ENCODE data around the gene FGGY.
"Not testable (repeated sequence)": the region's sequence is repeated elsewhere in the genome, so short reads cannot be mapped to it uniquely, and the experiment has no call there.

FGGY gene

GRCh38 chr1:59701376-59701775 lies 404.5 kb downstream of the FGGY start:
- DNase-seq (ENCODE audit: low spot score) = no peak

DNA sequence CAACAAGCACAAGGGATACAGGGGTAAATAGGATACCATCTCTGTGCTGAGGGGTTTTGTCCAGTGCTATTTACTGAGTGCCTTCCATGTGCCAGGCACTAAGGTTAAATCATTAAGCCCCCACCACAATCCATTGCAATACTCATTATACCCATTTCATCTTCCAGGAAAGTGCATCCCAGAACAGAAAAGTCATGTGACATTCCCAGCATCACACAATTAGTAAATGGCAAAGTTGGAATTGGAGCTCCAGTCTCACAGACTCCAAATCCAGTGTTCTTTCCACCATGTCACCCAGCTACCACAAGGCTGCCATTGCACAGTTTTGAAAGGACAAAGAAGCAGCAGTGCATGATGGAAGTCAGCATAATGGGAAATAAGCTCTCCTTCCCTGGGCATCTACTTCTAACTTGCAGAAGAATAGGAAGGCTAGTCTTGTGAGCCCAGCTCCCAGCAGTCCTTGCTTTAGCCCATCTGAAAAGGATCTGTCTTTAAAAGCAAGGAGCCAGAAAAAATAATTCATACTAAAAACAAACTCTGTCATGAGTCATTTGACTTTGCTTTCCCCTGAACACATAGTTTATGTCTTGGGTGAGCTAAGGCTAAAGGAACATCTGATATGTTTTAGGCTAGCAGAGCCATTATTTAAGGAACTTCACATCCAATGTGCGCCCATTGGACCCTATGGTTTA lies 406.5 kb downstream of the FGGY start:
- DNase-seq (ENCODE audit: low spot score) = no peak

DNA sequence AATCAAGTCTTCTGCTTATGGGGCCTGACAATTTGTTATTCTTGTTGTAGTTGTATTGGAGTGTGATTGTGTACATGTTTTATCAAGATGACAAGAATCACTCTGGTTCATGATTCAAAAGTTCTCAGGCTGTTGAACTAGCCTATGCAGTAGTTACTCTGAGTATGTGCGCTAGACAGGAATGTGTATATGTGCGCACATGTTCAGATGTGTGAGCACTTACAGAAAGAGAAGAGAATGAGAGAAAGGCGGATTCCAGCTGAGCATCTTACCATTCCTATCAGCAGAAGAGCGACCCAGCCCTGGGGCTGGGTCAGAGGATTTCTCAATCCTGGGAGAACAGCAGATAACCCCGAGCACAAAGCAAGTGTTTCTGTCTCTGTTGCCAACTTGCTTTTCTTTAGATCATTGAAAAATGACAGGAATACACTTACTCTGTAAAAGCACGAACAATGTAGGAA lies 407.1 kb downstream of the FGGY start:
- no peak for DNase-seq (ENCODE audit: low spot score)

- no peak for DNase-seq (ENCODE audit: low spot score)
Measured at GRCh38 chr1:59704716-59705115, 407.8 kb downstream of the FGGY start.

DNA sequence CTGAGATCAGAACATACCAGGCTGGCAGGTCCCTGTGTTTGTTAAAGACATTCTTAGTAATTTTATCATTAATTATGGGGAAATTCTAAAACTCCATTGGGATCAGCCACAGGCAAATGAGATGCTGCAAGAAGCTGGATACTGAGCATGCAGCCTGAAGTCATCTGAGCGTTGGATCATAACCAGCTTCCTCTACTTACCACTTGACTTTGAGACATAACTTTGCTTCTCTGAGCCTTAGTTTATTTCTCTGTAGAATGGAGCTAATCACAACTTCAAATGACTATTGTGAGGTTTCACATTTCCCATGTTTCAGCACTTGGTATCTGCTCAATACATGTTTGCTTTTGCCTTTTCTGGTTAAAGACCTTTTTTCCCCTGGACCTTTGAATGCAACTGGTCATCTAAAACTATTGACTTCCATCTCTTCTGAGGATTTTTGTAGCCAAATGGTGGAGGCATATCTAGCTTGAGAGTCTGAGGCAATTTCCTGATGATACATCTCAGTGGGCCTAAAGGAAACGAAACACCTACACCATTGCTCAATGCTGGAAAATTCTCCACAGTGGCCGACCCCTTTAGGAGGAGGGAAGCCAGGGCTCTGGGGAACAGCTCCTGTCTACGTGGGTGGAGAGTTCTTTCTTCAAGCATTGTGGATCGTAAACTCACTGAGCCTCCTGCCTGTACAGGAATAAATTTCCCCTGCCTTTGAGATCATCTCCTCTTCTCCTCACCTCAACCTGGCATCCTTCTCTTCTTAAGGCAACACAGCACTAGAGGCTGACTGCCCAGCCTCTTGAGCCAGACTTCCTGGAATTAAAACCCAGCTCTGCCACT lies 408.8 kb downstream of the FGGY start:
- no peak for DNase-seq (ENCODE audit: low spot score)

- no peak for DNase-seq (ENCODE audit: low spot score)
Measured at GRCh38 chr1:59706303-59706599, 409.4 kb downstream of the FGGY start.

DNA sequence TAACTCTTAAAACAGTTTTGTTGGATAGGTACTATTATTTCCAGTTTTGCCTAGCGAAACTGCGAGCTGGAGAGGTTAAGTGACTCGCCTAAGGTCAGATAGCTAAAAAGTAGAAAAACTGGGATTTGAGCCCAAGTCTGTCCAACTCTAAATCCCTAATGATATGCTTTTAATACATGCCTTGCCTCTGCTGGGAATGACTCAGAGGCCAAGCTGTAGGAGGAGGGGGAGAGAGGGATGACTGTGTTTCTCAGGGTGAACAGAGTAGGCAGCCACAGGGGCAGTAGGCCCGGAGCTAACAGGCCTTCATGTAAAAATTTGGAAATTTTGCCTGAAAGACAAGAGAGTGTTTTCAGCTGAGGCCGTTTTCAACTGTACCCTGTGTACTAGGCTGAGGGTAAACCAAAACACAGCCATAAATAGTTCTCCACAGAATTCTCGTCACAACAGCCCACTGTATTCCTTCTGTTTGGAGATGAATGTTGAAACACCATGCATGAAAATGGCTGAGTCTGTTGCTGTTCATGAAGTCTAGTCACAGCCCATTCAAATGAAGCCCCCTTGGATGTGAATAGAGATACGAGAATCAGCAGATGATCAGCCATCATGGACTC lies 410.4 kb downstream of the FGGY start:
- DNase-seq (ENCODE audit: low spot score) = no peak

DNA sequence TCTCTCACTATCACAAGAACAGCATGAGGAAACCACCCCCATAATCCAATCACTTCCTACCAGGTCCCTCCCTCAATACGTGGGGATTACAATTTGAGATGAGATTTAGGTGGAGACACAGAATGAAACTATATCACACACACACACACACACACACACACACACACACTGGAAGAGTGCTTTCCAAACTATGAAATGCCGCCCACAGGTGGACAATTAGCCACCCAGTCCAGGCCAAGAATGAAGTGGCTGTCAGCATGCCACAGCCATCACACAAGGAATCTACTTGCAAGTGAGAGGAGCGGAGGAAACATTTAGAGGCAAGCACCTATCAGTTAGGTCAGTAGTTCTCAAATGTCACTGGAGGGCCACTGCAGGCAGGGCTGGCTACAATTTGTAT lies 412.4 kb downstream of the FGGY start:
- DNase-seq (ENCODE audit: low spot score) = no peak

DNA sequence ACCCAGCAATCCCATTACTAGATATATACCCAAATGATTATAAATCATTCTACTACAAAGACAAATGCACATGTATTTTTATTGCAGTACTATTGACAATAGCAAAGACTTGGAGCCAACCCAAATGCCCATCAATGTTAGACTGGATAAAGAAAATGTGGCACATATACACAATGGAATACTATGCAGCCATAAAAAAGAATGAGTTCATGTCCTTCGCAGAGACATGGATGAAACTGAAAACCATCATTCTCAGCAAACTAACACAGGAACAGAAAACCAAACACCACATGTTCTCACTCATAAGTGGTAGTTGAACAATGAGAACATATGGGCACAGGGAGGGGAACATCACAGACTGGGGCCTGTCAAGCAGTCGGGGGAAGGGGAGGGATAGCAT lies 414.0 kb downstream of the FGGY start:
- DNase-seq (ENCODE audit: low spot score) = not testable (repeated sequence)

DNA sequence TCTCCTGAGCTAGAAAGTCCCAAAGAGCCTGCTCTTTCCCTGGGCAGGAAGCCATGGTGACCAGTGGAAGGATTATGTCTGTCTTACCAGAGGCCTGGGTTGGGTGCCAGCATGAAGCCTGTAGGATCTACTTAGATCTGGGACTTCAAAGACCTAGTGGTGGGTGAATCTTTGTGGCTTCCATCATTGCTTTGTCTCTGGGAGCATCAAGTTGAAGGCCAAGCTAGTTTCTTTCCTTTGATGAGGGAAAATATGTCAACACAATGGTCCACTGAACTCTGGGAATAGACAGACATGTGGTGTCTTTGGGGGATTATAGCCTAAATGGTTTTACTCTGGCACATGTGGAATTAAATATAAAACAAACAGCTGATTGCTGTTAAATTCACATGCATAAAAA lies 417.3 kb downstream of the FGGY start:
- DNase-seq (ENCODE audit: low spot score) = no peak

GRCh38 chr1:59714966-59715365 lies 418.1 kb downstream of the FGGY start:
- no peak for DNase-seq (ENCODE audit: low spot score)

DNA sequence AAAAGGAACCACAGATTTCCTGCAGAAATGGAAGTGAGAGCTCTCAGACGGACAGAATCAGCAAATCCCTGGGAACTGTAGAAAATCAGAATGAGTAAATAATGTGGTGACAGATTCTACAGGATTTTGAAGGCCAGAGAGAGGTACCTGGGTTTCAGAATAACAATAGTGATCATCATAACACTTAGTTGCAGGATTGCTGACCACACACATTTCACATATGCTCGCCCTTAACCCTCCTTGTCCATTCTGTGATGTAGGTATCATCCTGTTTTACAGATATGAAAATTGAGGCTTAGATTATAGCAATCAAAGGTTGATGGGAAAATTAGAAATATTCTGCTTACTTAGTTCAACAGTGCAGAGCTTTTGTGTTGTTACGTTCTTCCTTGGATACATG lies 419.9 kb downstream of the FGGY start:
- no peak for DNase-seq (ENCODE audit: low spot score)

DNA sequence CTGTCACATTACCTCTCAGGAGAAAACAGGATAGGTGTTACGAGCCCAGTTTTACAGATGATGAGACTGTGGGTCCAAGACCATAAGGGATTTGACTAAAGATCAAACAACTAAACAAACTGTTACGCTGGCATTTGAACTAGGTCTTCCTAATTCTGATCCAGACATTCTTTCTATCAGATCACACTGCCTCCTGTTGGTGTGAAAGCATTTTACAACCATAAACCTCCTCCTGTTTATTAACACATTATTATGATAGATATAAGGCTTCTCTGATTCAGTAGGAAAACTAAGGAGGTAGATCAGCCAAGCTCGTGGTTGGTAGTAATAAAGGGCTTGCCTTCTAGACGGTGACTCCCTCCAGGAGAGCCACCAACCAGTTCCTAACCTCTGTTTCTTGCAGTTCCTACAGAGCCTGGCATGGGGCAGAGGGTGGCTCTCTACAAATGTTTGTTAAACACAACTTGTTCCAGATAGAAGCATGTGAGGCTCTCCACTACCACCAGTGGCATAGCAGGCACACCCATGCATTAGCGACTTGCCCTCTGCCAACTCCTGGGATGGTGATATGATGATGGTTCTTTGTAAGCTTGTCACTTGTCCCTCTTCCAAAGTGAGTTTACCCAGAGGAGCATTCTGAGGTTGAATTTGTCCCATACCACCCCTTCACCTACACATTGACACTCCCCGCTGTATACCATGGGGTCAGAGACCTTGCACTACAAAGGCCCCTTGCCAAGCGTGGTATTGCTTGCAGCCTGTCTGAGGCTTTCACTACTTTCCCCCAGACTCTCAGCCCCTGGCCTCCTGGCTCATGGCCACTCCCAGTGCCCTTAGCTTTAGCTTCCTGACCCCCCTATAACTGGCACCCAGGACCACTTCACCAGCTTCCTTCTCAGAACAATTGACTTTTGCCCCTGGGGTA lies 421.4 kb downstream of the FGGY start:
- DNase-seq (ENCODE audit: low spot score) = no peak

DNA sequence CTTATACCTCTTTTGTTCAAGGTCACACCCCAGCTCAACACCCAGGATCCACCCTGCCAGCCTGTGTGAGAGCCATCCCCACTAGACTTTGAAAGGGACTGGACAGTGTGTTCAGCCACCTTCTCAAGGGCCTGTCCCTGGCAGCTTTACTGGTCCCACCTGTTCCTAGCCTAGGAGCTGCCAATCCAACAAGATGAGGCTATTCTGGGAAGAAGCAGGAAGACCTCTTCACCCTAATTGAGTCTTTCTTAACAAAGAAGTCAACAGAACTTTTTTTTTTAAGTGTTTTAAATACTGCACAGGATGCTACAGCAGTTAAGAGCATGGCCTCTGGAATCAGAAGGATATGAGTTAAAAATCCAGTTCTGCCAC lies 422.1 kb downstream of the FGGY start:
- no peak for DNase-seq (ENCODE audit: low spot score)

DNA sequence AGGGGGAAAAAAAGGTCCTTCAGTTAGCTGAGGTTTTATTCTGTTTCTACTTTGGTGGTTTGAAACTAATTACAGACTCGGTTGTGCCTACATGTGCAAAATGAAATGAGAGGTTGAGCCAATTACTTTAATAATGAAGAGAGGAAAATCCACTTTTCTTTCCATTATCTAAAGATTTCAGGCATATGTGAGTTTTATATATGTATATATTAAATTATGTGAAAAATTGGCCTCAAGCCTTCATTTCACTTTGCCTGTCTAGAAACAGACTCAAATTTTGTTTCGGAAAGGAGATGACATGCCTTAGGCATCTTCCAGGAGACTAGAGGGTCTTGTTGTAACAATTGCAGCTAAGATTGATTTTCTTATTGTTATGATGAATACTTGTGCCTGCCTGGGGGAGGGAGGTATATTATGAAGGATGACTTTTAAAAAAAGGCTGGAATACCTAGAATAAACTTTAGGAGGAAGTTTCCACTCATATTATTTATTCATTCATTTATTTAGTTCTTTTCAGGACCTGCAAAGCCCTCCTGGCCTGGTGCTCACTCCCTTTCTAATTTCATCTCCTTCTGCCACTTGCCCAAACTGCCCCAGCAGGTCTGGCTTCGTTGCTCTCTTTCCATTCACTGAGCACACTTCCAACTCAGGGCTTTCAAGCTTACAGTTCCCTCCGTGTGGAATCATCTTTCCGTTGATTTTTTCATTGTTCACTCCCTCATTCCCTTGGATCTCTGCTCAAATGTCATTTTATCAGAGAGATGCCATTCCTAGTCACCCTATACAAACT lies 423.6 kb downstream of the FGGY start:
- DNase-seq (ENCODE audit: low spot score) = no peak

GRCh38 chr1:59730302-59730701 lies 433.4 kb downstream of the FGGY start:
- DNase-seq (ENCODE audit: low spot score) = no peak

DNA sequence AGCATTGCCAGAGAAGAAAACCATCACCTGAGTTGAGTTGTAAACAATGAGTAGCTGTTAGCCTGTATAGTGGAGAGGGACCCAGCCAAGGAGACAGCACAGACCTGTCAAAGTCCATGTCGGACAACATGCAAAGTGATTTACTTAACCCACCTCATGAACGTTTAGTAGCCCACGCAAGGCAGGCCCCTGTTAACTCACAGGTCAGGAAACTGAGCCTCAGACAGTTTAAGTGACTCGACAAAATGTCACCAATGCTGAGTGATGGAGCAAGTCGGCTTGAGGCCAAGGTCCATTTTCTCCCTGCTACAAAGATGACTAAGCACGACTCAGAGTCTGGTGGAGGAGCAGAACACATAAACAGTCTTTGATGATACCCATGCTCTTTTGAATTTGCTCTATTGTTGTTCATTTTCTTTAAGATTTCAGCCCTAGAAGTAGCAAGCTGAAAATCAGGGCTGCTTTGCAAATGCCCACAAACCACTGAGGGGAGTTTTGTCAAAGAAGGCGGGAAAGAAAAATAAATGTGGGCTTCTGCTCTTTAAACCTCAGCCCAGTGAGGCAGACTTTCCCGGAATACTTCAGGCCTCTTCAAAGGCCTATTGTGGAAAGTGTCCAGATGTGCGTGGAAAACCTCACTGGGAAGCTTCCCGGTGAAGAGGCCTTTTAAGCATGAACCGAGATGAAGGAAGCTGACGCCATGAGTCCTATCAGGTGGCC lies 434.0 kb downstream of the FGGY start:
- peak; percentile 4 for DNase-seq (ENCODE audit: low spot score)

- DNase-seq (ENCODE audit: low spot score) = no peak
Measured at GRCh38 chr1:59731591-59731990, 434.7 kb downstream of the FGGY start.

DNA sequence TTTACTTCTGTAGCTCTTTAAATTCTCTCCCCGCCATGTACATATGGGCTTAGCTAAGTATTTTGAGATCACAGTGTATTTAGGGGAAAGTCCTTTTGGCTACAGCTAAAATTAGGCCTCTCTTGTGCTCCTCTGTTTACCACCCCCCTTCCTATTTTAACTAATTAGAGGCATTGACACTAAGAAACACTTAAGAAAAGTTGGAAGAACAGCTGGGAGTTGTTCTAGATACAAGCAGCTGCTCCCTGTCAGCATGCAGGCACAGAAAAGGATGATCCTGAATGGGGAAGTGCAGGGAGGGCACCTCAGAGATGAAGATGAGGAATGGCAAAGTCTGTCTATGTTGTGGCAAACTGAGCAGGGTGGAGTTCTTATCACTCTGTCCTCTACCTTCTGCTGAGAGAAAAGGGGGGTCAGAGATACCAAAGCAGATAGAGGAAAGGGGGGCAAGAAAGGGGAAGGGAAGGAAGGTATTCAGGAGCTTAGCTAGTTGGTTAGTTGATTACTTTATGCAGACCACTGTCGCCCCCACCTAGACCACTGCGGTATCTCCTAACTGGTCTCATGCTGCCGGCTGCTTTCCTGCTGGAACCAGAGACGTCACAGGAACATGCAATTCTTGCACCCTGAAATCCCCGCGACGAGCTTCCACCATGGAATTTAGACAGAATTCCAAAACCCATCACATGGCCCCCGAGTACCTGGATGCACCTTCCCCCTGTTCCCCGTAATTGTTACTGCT lies 435.5 kb downstream of the FGGY start:
- no peak for DNase-seq (ENCODE audit: low spot score)

Measured in activated CD4-positive, alpha-beta T cell treated with anti-CD3 and anti-CD28 coated beads, Interleukin-2, Interleukin-4, amounts not matched to agents 100 ng/mL and 50 ng/mL, durations not matched to agents 16 hours and 8 hours (primary cell).